ENCODE data around the gene SKAP1. TPM values are rescaled to one million over a fixed set of nuclear protein-coding genes. Genes with fewer than 3 reads are reported as not detected.

The SKAP1 gene
- total RNA-seq, 6 donors from 2014 or later: 1.9 to 5.3 (median 3.9) TPM

GRCh38 chr17:48163809-48164208 lies 266.2 kb downstream of the SKAP1 start:
- H3K4me3 ChIP-seq: no peak overlapping the region
- H3K9me3 ChIP-seq: no peaks in the 10 kb centered on the region
- H3K4me1 ChIP-seq: no peaks in the 10 kb centered on the region
- ATAC-seq (ENCODE audit: low FRiP score in 2 of 2) (no peak), DNase-seq (no peak)
- H3K27me3 ChIP-seq: no peaks in the 10 kb centered on the region
- no peak for TF ChIP-seq POLR2A (IDR thresholded peaks at IDR 0.05)
- no peak for TF ChIP-seq EP300 (IDR thresholded peaks at IDR 0.05)
- TF ChIP-seq POLR2AphosphoS5 (IDR thresholded peaks at IDR 0.05): no peak
- TF ChIP-seq CTCF (IDR thresholded peaks at IDR 0.05): no peak
- no peaks in the 10 kb centered on the region for H3K36me3 ChIP-seq
- WGBS, 2 donors: 94 to 100% methylated on average over 1 of the region's 1 CpG
- H3K27ac ChIP-seq: no peak overlapping the region

- H3K4me1 ChIP-seq: no peaks in the 10 kb centered on the region
- H3K4me3 ChIP-seq: no peak overlapping the region
- WGBS, 2 donors: 59 to 67% methylated on average over 5 of the region's 5 CpGs
- ATAC-seq (ENCODE audit: low FRiP score in 2 of 2) (no peak), DNase-seq (no peak)
- no peaks in the 10 kb centered on the region for H3K9me3 ChIP-seq
- no peaks in the 10 kb centered on the region for H3K27me3 ChIP-seq
- H3K36me3 ChIP-seq: no peaks in the 10 kb centered on the region
- no peak for TF ChIP-seq POLR2AphosphoS5 (IDR thresholded peaks at IDR 0.05)
- TF ChIP-seq CTCF (IDR thresholded peaks at IDR 0.05): no peak
- no peak for TF ChIP-seq POLR2A (IDR thresholded peaks at IDR 0.05)
- no peak for TF ChIP-seq EP300 (IDR thresholded peaks at IDR 0.05)
- H3K27ac ChIP-seq: no peak overlapping the region
These were observed 267.0 kb downstream of the SKAP1 start for GRCh38 chr17:48162946-48163506.

DNA sequence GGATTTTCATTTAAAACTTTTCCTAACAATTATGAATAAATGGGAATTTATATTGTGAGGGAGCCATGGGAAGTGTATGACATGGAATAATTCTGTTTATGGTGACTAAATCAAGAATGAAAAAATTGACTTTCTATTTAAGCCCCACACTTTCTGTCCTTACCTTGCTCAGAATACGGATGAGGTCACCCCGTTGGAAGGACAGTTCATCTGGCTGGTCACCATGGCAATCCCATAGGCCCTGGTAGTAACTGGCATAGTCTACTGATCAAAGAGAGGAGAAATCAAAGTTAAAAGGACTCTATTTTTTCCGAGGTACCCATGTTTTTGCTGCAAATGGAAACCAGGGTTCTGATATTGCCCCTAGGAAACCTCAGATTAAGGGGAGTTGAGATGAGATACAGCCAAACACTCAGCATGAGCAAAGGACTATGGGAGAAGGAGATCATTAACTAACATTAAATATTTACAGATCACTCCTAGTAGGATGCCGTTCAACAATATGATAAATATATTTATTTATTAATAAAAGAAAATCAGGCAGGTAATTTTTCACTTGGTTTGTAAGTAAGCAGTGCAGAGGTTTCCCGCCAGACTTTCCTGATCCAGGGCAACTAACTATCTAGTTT lies 267.6 kb downstream of the SKAP1 start:
- TF ChIP-seq CTCF (IDR thresholded peaks at IDR 0.05): no peak
- no peak for TF ChIP-seq EP300 (IDR thresholded peaks at IDR 0.05)
- TF ChIP-seq POLR2A (IDR thresholded peaks at IDR 0.05): no peak
- TF ChIP-seq POLR2AphosphoS5 (IDR thresholded peaks at IDR 0.05): no peak
- DNase-seq: no peak
- no peak overlapping the region for H3K4me3 ChIP-seq
- ATAC-seq (ENCODE audit: low FRiP score in 2 of 2): no peak
- no peak overlapping the region for H3K27ac ChIP-seq
- no peaks in the 10 kb centered on the region for H3K27me3 ChIP-seq
- H3K9me3 ChIP-seq: no peaks in the 10 kb centered on the region
- 85 to 88% methylated on average over 5 of the region's 5 CpGs for WGBS, 2 donors
- H3K36me3 ChIP-seq: no peaks in the 10 kb centered on the region
- no peaks in the 10 kb centered on the region for H3K4me1 ChIP-seq

DNA sequence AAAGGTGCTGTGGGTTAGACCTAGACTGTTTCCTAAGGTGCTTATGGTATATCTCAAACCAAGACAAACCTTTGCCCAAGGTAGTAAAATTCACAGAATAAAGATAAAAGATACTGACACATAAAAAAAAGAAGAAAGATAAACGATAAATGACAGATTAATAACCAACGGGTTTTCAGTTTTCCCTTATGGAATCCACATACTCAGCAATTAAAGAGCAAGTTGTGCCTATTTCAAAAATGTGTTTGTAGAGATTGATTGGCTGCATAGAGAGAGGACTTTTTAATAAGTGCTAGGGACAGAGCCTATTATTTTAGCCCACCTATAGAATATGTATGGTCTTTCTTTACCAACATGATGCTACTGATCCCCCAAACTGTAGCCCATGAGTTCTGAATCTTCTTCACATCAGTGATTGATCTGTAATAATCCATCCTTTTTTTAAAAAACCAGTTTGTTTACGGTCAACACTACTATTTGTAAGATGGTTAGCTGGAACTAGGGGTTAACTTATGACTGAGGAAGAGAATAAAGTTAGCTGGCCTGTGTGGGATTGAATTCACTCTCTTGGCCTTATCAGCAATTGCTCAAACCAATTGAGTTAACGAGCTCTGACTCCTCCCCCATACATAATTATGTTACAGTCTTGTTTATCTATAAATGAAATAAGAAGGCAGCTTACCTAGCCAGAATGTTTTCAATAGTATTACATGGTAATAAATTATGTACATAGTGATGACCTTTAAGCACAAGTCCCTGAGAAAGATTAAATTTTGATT lies 268.7 kb downstream of the SKAP1 start:
- no peak overlapping the region for H3K27ac ChIP-seq

More for the DNA sequence above, 268.7 kb downstream of the SKAP1 start:
- Histone ChIP-seq H3K4me3 (no peak overlapping the region), H3K9me3 (no peaks in the 10 kb centered on the region), H3K36me3 (no peaks in the 10 kb centered on the region), H3K27me3 (no peaks in the 10 kb centered on the region), H3K4me1 (no peaks in the 10 kb centered on the region)
- 90 to 91% methylated on average over 4 of the region's 4 CpGs for WGBS, 2 donors
- no peak for DNase-seq
- TF ChIP-seq POLR2AphosphoS5 (IDR thresholded peaks at IDR 0.05) (no peak), CTCF (IDR thresholded peaks at IDR 0.05) (no peak), POLR2A (IDR thresholded peaks at IDR 0.05) (no peak), EP300 (IDR thresholded peaks at IDR 0.05) (no peak)
- ATAC-seq (ENCODE audit: low FRiP score in 2 of 2): no peak

Data from upper lobe of left lung (tissue), 6 donors.